Epithelial cell of proximal tubule (primary cell): ENCODE data around the gene LRRC4C. TPM values are rescaled to one million over a fixed set of nuclear protein-coding genes. Genes with fewer than 3 reads are reported as not detected.

ENCODE experiments used
- DNase-seq: peaks from one replicate; pipeline ENCODE4 v3.0.0-alpha.2; 2011; ENCODE audit warnings: low read depth
- H3K4me3 ChIP-seq: 2 replicates; pipeline ENCODE4 v1.5.1; 2011; ENCODE audit warnings: low read depth, mild to moderate bottlenecking, low read length
- total RNA-seq: library from RNA; depleted of rRNA; stranded (reverse); fragments of >200 nt; gene quantifications from 2 replicates; pipeline ENCODE4 v1.2.3, GENCODE V29; 2015
- TF ChIP-seq, protein P1 (sequence below): conservative IDR thresholded peaks from 2 replicates; pipeline ENCODE4 v1.5.1; 2012; ENCODE audit warnings: low read depth, mild to moderate bottlenecking, low read length

LRRC4C gene
- total RNA-seq, 1 donor from 2014 or later, result 0.12 TPM

DNA sequence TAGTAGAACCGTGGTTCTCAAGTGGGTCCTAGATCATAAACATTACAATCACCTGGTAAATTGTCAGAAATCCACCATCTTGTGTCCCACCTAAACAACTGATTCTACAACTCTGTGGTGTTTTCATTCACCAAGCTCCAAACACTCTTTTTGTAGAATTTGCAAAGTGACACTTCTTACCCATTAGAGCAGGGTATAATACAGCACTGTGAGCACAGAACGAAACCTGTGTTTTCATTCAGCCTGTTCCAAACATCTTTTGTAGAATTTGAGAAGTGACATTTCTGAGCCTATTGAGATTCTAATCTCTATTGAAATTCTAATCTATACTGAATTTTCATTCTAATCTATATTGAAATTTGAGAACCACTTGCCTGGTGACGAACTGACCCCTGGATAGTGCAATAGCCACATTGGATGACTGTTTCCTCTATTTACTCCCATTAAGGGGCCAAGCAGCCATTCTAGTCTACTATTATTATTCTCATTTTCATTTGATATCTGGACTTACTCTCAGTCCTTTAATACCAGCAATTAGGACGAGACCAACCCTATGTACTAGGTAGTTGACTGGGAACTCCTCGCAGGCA lies 616.6 kb downstream of the LRRC4C start:
- TF ChIP-seq, protein P1, sequence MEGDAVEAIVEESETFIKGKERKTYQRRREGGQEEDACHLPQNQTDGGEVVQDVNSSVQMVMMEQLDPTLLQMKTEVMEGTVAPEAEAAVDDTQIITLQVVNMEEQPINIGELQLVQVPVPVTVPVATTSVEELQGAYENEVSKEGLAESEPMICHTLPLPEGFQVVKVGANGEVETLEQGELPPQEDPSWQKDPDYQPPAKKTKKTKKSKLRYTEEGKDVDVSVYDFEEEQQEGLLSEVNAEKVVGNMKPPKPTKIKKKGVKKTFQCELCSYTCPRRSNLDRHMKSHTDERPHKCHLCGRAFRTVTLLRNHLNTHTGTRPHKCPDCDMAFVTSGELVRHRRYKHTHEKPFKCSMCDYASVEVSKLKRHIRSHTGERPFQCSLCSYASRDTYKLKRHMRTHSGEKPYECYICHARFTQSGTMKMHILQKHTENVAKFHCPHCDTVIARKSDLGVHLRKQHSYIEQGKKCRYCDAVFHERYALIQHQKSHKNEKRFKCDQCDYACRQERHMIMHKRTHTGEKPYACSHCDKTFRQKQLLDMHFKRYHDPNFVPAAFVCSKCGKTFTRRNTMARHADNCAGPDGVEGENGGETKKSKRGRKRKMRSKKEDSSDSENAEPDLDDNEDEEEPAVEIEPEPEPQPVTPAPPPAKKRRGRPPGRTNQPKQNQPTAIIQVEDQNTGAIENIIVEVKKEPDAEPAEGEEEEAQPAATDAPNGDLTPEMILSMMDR, result no peak
- DNase-seq, result no peak
- H3K4me3 ChIP-seq, result no peak overlapping the region

- no peak for DNase-seq
- TF ChIP-seq, protein P1, result no peak
- no peak overlapping the region for H3K4me3 ChIP-seq
Measured at GRCh38 chr11:40841231-40841630, 618.2 kb downstream of the LRRC4C start.

GRCh38 chr11:40838181-40838683 lies 621.2 kb downstream of the LRRC4C start:
- TF ChIP-seq, protein P1, result no peak
- H3K4me3 ChIP-seq, result no peak overlapping the region
- DNase-seq, result no peak

DNA sequence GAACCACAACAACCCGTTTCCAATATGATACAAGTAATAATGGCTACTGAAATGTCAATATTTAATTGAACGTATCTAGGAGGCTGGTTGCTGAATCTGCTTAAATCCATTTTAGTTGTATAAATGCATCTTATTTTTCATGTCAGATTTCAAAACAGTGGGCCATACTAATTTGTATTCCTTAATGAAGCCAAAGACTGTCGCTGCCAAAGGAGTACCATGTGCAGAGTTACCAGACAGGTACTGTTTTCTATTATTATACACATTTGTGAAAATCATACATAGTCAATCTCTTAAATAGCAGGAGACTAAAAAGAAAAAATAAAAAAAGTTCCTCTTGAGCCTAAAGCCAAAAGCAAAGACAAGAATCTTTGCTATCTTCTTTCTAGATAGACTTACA lies 632.3 kb downstream of the LRRC4C start:
- no peak overlapping the region for H3K4me3 ChIP-seq
- no peak for DNase-seq
- TF ChIP-seq, protein P1, result no peak

DNA sequence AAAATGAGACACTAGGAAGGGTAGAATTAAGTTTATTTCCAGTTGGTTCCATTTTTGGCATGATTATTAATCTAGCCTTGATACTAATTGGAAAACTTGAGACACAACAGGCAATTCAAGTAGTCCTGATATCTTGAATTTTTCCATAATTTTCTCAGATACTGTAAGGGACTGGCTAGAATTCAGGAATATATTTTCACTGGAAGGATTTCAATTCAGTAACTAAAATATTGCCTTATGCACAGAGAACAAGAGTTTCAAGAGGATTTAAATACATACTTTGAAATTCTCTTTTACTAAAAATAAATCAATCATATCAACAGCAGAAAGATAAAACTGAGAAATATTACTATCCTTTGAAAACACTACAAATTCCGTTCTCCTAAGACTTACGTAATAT lies 632.9 kb downstream of the LRRC4C start:
- H3K4me3 ChIP-seq, result no peak overlapping the region
- DNase-seq, result no peak
- TF ChIP-seq, protein P1, result no peak

DNA sequence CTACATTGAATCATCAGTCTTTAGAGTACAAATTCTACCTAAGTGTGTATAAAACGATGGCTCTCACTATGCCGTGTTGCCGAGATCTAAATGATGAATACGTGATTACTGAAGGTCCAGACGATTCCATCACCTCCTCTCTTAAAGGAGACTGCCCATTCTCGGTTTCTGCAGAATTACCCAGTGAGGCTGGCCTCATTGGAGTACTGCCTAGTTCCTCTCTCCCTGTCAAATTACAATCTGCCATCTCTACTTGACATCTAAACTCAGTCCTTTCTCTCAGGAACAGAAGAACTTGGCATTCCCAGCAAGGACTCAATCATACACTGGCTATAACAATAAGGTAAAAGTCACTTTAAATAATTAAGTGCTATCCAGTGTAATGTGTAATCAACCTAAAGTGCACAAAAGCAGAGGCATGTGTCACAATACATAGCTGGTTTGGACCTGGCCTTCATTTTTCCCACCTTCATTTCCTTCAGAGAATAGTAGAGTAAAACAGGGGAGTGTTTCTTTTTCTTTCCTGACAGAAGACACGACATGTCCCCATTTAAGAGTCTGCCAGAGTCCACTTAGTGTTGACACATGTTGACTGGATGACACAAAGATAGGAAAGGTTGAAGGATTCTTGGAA lies 634.1 kb downstream of the LRRC4C start:
- no peak for DNase-seq
- TF ChIP-seq, protein P1, result no peak

GRCh38 chr11:40819230-40819629 lies 640.2 kb downstream of the LRRC4C start:
- H3K4me3 ChIP-seq, result no peak overlapping the region
- TF ChIP-seq, protein P1, result peak; percentile 42
- DNase-seq, result no peak

More for the DNA sequence above, 634.1 kb downstream of the LRRC4C start:
- H3K4me3 ChIP-seq, result no peak overlapping the region
